ENCODE data around the gene FKBP2.

FKBP2 gene

DNA sequence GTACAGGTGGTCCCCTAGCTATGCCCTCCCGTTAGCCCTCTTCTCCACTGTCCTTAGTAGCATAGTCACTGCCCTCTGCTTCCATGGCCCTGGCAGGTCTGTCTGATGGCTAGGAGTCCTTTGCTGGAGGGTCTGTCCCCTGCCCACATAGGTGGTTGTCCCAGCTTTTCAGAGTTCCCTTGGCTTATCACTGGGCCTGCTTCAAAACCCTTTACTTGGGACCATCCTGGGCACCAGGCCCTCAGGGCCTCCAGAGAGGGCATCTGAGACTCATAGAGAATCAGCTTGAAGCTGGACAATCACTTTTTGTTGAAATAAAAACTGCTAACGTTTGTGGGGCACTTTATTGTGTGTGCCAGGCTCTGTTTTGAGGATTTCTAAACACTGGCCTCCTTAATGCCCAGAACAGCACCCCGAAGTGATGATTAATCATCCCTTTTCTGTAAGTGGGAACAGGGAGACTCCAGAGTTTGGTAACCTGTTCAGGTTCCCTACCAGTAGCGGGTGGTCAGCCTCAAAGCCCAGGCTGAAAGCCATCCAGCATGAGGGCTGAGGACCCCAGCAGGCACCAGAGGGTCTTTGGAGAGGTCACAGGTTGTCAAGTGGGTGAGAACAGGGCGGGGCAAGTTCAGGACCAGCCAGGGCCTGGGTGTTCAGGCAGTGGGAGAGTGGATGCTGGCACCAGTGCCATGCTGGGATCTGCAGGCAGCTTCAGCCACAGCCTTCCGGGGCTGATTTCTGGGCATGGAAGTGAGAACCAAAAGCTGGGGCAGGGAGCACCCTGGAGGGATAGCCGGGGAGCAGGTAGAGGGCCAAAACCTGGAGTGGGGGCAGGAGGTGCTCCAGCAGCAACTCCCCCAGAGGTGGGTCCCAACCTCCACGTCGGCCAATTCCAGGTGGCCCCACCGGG is 49.7 kb downstream of the FKBP2 start:
- Mint-ChIP-seq H3K4me1 (ENCODE audit: low read depth) (peaks cover 26% of the 10 kb centered on the region), H3K27ac (no peak overlapping the region), H3K27me3 (peaks cover 66% of the 10 kb centered on the region), H3K9me3 (no peaks in the 10 kb centered on the region), H3K36me3 (ENCODE audit: low read depth) (peaks cover 22% of the 10 kb centered on the region), H3K4me3 (peak overlapping the region; percentile 0)
- intact Hi-C loops (cut with micrococcal nuclease) = no loop called here

DNA sequence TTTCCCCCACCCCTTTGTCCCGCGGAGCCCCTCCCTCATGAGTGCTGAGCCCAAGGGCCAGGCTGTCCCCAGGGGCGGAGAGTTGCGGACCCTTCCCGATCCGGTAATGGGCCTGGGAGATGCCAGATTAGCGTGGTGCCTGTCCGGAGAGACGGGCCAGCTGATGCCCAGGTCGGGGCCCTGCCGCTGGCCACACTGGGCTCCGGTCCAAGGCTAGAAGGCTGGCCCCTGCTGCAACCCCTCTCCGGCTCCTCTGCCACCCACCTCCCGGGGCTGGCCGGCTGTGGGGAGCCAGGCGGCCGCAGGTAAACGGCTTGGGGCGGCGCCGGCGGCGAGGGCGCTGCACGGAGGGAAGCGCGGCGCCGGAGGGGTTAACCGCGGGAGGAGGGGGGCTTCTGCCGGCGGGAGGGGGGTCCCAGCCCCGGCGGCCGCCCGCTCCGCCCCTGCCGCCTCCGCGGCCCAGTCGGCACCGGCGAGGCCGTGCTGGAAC is 50.4 kb downstream of the FKBP2 start, which contains the start of gene KCNK4:
Gene KCNK4, plus strand, starts transcription at position 41 of the 490 bp plus-strand sequence. CDS start 1,717 bp downstream, outside the sequence.
- Mint-ChIP-seq H3K27me3 (peaks cover 73% of the 10 kb centered on the region), H3K9me3 (no peaks in the 10 kb centered on the region), H3K36me3 (ENCODE audit: low read depth) (peaks cover 21% of the 10 kb centered on the region), H3K27ac (no peak within 1 kb of the TSS), H3K4me3 (peak within 1 kb of the TSS; percentile 25), H3K4me1 (ENCODE audit: low read depth) (peaks cover 25% of the 10 kb centered on the region)
- intact Hi-C loops (cut with micrococcal nuclease) = no loop called here

DNA sequence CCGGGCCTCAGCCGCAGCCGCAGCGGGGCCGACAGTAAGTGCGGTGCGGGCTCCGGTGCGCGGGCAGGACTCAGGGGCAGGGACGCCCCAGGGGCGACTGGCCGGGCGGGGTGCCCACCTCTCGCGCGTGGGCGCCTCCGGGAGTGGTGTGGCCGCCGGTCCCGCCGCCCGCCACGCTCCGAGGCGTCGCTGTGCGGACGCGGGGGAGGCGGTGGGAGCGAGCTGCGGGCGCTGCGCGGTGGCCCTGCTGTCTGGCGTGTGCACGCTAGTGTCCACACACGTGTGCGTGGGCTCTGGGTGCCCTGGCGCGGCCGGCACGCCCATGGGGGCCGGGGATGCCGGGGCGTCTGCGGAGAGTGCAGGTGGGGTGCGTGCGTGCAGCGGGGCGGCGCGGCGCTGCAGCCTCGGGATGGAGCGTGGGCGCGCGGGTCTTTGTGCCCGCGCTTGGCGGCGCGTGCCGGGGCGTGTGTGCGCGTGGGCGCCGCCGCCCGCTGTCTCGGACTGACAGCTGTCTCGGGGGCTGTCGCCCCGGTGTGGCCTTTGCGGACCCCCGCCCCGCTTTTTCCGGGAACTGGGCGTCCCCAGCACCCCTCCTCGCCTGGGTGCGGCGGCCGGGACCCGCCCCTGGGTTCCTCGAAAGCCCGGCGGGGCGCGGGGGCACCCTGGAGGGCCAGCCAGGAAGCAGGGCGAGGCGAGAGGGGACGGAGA is 51.0 kb downstream of the FKBP2 start:
- Mint-ChIP-seq H3K36me3 (ENCODE audit: low read depth) (peaks cover 21% of the 10 kb centered on the region), H3K4me3 (peak overlapping the region; percentile 66), H3K9me3 (no peaks in the 10 kb centered on the region), H3K4me1 (ENCODE audit: low read depth) (peaks cover 25% of the 10 kb centered on the region), H3K27ac (peak overlapping the region; percentile 50), H3K27me3 (peaks cover 79% of the 10 kb centered on the region)
- intact Hi-C loops (cut with micrococcal nuclease) = no loop called here

DNA sequence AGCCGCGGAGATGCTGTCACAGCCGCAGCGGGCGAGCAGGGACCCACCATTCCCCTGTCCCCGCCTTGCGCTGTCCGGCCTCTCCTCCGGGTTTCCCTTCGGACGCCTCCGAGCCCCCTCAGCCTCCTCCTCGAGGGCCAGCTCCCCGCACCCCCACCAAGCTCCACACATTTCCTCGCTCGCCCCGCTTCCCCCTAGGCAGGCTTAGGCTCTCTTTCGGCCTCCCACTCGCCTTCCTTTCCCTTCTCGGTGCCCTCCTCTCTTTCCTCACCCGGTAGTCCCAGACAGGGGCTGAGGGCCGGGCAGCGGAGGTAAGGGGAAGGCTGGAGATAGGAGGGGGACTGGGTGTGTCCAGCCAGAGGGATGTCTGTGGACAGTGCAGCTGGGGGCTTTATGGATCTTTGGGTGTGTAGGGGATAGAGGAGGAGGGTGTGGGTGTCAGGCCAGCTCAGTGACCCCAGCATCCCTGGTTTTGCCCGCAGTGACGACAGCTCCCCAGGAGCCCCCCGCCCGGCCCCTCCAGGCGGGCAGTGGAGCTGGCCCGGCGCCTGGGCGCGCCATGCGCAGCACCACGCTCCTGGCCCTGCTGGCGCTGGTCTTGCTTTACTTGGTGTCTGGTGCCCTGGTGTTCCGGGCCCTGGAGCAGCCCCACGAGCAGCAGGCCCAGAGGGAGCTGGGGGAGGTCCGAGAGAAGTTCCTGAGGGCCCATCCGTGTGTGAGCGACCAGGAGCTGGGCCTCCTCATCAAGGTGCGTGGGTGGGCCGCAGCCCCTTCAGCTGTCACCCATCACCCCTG is 51.8 kb downstream of the FKBP2 start:
- Mint-ChIP-seq H3K9me3 (no peaks in the 10 kb centered on the region), H3K4me3 (peak overlapping the region; percentile 66), H3K4me1 (ENCODE audit: low read depth) (peaks cover 30% of the 10 kb centered on the region), H3K27ac (peak overlapping the region; percentile 50), H3K36me3 (ENCODE audit: low read depth) (peaks cover 18% of the 10 kb centered on the region), H3K27me3 (peaks cover 85% of the 10 kb centered on the region)
- intact Hi-C loops (cut with micrococcal nuclease) = no loop called here
